ENCODE measurements around the gene GNL2.
"Not testable (repeated sequence)": the region's sequence is repeated elsewhere in the genome, so short reads cannot be mapped to it uniquely, and the experiment has no call there.

Gene GNL2

GRCh38 chr1:37559080-37559479, 36.7 kb downstream of the GNL2 start:
- no peak for DNase-seq

DNA sequence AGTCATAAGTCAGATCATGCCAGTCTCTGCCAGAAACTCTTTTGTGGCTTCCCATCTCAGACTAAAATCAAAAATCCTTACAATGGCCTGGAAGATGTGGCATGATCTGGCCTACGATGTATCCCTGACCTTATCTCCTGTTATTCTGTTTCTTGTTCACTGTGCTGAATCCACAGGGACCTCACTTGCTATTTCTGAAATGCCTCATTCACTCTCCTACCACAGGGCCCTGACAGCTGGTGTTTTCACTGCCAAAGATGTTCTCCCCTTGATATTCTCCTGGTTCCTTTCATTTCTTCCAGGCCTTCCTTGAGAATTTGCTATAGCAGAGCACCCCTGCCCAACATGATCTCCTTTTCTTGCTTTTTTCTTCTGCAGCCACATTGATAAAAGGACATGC, 37.3 kb downstream of the GNL2 start:
- no peak for DNase-seq

- DNase-seq = no peak
These were observed 38.3 kb downstream of the GNL2 start for GRCh38 chr1:37557402-37557801.

DNA sequence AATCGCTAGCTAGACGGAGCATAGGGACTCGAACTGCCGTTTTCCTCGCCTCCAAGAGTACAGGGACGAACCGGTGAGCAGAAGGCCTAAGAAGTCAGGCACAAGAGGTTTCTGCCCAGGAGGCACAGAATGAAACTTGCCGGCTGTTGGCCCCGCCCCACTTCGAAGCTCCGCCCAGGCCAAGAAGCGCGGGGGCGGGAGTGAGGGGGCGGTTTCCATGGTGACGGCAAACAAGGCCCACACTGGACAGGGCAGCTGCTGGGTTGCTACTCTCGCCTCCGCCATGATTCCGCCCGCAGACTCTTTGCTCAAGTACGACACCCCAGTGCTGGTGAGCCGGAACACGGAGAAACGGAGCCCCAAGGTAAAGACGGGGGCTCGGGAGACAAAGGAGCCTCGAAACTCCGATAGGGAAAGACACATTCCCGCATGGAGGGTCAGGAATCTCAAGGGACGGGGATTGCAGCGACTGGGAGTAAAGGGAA, 39.0 kb downstream of the GNL2 start, which contains the start of gene DNALI1:
Gene DNALI1 (plus strand): TSS at position 229 of the 485 bp plus-strand sequence. CDS start 55 bp downstream, at position 284.
- no peak for DNase-seq

DNA sequence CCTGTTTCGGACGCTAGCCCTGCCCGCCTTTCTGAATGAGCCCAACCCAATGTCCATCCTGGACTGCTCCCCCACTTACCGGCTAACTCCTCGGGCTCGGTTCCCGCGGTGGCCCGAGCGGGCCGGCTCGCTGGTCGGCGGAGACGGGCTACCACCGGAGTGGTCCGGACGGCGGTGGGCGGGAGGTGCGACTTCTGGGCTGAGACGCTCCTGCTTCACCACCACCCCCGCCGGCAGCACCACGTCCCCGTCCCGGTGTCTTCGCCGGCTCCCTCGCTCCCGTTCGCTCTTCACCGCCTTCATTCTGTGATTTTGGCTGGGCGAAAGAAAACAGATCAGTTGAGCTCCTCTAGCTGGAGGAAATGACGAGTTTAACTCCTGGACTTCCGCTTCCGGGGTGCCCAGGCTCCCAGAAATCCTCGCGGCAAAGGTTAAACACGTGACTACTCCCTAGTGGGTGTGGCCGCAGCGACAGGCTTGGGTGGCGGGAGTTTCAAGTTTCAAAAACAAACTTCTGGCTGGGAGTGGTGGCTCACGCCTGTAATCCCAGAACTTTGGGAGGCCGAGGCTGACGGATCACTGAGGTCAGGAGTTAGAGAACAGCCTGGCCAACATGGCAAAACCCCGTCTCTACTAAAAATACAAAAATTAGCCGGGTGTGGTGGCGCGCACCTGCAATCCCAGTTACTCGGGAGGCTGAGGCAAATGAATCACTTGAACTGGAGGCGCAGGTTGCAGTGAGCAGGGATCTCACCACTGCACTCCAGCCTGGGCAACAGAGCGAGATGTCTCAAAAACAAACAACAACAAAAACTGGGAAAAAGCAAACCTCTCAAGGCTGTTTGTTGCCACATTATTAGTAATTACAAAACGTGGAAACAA, 41.6 kb downstream of the GNL2 start, which contains the start of gene SNIP1:
Gene SNIP1 (minus strand): TSS at position 367 of the 882 bp plus-strand sequence. CDS start 64 bp downstream, at position 303.
- peak; percentile 46 for DNase-seq

GRCh38 chr1:37553598-37553926, 42.2 kb downstream of the GNL2 start:
- DNase-seq = no peak

GRCh38 chr1:37549341-37549740, 46.4 kb downstream of the GNL2 start:
- DNase-seq = no peak

DNA sequence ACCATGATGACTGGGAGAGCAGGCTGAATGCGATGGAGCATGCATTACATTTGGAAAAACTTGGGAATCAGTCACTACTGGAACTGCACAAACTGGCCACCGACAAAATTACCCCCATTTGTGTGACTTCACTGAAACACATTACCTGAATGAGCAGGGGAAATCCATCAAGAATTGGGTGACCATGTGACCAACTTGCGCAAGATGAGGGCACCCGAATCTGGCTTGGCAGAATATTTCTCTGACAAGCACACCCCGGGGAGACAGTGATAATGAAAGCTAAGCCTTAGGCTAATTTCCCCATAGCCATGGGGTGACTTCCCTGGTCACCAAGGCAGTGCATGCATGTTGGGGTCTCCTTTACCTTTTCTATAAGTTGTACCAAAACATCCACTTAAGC, 50.7 kb downstream of the GNL2 start:
- no peak for DNase-seq

GRCh38 chr1:37544530-37544929, 51.2 kb downstream of the GNL2 start:
- no peak for DNase-seq

DNA sequence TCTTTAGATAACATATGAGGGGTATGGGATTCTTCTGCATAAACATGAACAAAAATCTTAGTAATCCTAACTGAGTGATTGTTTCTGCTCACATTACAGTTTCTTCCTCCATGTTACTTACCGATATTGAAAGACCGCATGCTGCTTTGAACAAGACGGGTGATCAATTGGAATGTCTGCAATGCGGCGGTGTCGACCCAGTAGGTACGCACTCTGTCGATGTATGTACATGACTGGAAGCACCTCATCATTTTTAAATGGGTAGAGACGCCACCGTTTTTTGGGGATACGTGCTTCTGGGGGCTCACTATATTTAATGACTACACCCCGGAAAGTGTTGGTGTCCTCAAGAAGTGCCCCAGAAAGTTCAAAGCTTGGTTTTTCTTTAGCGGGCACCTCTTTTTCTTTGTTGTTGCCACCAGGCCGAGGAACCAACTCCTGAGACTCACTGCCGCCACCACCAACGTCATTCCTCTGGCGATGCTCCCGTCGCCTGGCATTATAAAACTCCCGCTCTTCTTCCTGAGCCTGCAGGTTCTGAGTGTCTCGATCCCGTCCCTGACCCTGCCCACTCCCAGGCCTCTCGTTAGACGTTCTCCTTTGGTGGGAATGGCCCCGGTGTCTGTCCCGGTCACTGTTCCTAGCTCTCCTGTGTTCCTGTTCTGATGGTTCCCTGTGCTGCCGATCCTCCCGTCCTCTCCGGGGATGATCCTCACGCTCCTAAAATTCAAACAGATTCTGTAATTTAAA, 55.5 kb downstream of the GNL2 start:
- no peak for DNase-seq

GRCh38 chr1:37539154-37539553, 56.6 kb downstream of the GNL2 start:
- DNase-seq = not testable (repeated sequence)

GRCh38 chr1:37537378-37537777, 58.4 kb downstream of the GNL2 start:
- no peak for DNase-seq

DNA sequence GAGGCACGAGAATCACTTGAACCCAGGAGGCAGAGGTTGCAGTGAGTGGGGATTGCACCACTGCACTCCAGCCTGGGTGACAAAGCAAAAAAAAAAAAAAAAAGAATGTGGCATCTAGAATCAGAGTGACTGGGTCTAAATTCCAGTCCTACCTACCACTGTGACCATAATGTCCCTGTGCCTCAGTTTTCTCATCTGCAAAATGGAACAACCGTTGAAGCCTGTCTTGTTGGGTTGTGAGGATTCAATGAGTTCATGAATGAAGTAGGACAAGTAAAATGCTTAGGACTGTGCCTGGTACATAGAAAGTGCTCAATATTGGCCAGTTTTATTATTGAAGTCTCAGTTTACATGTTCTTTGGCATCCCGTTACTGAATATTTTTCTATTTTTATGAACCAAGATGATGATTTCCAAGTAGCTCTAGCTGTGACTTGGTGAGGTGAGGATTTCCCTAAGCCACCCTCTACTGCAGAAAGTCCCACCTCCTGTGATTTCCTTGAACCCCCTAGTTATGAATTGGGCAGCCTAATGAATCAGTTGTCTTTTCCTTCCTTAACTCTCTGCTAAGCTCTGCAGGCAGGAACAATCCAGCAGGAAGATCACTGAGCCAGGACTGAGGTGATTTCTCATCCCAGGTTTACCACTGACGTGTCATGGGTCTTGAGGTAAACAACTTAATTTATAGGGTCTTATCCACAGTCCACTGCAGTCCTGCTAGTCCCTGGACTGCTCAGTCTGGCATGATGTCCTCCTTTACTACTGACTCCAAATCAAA, 62.2 kb downstream of the GNL2 start:
- no peak for DNase-seq

GRCh38 chr1:37532418-37533156, 63.1 kb downstream of the GNL2 start:
- DNase-seq = not testable (repeated sequence)

- not testable (repeated sequence) for DNase-seq
These were observed 65.8 kb downstream of the GNL2 start for GRCh38 chr1:37529888-37530287.

GRCh38 chr1:37519613-37520012, 76.1 kb downstream of the GNL2 start:
- no peak for DNase-seq

DNA sequence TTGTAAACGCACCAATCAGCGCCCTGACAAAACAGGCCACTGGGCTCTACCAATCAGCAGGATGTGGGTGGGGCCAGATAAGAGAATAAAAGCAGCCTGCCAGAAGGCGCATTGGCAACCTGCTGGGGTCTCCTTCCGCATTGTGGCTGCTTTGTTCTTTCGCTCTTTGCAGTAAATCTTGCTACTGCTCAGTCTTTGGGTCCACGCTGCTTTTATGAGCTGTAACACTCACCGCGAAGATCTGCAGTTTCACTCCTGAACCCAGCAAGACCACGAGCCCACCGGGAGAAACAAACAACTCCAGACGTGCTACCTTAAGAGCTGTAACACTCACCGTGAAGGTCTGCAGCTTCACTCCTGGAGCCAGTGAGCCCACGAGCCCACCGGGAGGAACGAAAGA, 76.8 kb downstream of the GNL2 start:
- DNase-seq = not testable (repeated sequence)

- DNase-seq = not testable (repeated sequence)
These were observed 77.5 kb downstream of the GNL2 start for GRCh38 chr1:37518241-37518640.

- DNase-seq = no peak
These were observed 78.2 kb downstream of the GNL2 start for GRCh38 chr1:37517569-37517968.

Data from activated gamma-delta T cell (primary cell).